ENCODE measurements around the gene GSTA4.
"Not testable (repeated sequence)": the region's sequence is repeated elsewhere in the genome, so short reads cannot be mapped to it uniquely, and the experiment has no call there.

GSTA4 gene

DNA sequence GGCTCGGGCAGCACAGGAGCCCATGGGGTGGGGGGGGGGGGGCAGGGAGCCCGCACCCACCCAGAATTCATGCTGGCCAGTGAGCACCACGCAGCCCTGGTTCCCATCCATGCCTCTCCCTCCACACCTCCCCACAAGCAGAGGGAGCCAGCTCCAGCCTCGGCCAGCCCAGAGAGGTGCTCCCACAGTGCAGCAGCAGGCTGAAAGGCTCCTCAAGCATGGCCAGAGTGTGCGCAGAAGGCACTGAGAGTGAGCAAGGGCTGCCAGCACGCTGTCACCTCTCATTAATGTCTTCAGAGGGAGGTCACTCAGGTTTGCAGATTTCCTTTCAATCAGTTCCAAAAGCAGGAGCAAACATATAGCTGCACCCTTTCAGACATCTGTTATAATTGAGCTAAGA lies 32.4 kb downstream of the GSTA4 start:
- H3K4me3 ChIP-seq (ENCODE audit: low read length, poor library complexity, severe bottlenecking): no peak overlapping the region
- no peaks in the 10 kb centered on the region for H3K27me3 ChIP-seq (ENCODE audit: insufficient read depth, low read length, poor library complexity, severe bottlenecking)
- no peaks in the 10 kb centered on the region for H3F3A ChIP-seq (ENCODE audit: low read depth)
- no peaks in the 10 kb centered on the region for H3K4me1 ChIP-seq (ENCODE audit: insufficient read depth, low read length, poor library complexity, severe bottlenecking)
- H3K9me2 ChIP-seq (replicated peaks; ENCODE audit: low read depth, low read length): no peaks in the 10 kb centered on the region
- H3K9ac ChIP-seq (ENCODE audit: low read depth, low read length, poor library complexity, severe bottlenecking): no peak overlapping the region
- H4K20me1 ChIP-seq (ENCODE audit: insufficient read depth, low read length, poor library complexity, severe bottlenecking): no peaks in the 10 kb centered on the region
- no peak overlapping the region for H2AFZ ChIP-seq (ENCODE audit: low read length)
- no peak overlapping the region for H3K4me2 ChIP-seq (ENCODE audit: low read depth, low read length, poor library complexity, severe bottlenecking)
- no peaks in the 10 kb centered on the region for H3K9me3 ChIP-seq (ENCODE audit: insufficient read depth, low read depth, low read length)
- no peak for TF ChIP-seq EZH2phosphoT487 (IDR thresholded peaks at IDR 0.05; ENCODE audit: borderline replicate concordance)
- TF ChIP-seq, protein P1, sequence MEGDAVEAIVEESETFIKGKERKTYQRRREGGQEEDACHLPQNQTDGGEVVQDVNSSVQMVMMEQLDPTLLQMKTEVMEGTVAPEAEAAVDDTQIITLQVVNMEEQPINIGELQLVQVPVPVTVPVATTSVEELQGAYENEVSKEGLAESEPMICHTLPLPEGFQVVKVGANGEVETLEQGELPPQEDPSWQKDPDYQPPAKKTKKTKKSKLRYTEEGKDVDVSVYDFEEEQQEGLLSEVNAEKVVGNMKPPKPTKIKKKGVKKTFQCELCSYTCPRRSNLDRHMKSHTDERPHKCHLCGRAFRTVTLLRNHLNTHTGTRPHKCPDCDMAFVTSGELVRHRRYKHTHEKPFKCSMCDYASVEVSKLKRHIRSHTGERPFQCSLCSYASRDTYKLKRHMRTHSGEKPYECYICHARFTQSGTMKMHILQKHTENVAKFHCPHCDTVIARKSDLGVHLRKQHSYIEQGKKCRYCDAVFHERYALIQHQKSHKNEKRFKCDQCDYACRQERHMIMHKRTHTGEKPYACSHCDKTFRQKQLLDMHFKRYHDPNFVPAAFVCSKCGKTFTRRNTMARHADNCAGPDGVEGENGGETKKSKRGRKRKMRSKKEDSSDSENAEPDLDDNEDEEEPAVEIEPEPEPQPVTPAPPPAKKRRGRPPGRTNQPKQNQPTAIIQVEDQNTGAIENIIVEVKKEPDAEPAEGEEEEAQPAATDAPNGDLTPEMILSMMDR (conservative IDR thresholded peaks at IDR 0.05; ENCODE audit: low read length): no peak
- no peaks in the 10 kb centered on the region for H3K79me2 ChIP-seq (ENCODE audit: insufficient read depth, low read length)
- H3K36me3 ChIP-seq (ENCODE audit: insufficient read depth, low read length): no peaks in the 10 kb centered on the region

DNA sequence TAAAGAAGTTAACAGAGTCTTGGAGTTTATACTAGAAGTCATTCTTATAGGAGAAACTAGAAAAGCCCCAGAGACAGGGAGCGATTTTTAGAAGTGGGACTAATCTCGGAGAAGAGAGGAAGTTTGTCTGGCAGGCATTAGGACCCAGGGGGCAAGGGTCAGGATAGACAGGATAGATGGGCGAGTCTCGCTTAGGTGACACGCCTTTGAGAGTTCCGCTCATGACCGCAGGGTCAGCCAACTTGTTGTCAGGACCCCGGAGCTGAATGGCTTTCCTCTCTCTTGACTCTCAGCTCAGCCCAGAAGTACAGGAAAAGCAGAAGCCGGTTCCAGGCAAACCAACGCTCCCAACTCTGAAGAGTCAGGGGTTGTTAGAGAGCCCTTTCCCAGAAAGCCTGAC lies 34.1 kb downstream of the GSTA4 start:
- H3K4me2 ChIP-seq (ENCODE audit: low read depth, low read length, poor library complexity, severe bottlenecking); H4K20me1 ChIP-seq (ENCODE audit: insufficient read depth, low read length, poor library complexity, severe bottlenecking); H3F3A ChIP-seq (ENCODE audit: low read depth); H3K9me2 ChIP-seq (replicated peaks; ENCODE audit: low read depth, low read length); H2AFZ ChIP-seq (ENCODE audit: low read length); H3K27me3 ChIP-seq (ENCODE audit: insufficient read depth, low read length, poor library complexity, severe bottlenecking); H3K4me1 ChIP-seq (ENCODE audit: insufficient read depth, low read length, poor library complexity, severe bottlenecking); H3K9ac ChIP-seq (ENCODE audit: low read depth, low read length, poor library complexity, severe bottlenecking); H3K79me2 ChIP-seq (ENCODE audit: insufficient read depth, low read length); H3K9me3 ChIP-seq (ENCODE audit: insufficient read depth, low read depth, low read length); H3K36me3 ChIP-seq (ENCODE audit: insufficient read depth, low read length); H3K4me3 ChIP-seq (ENCODE audit: low read length, poor library complexity, severe bottlenecking): not testable (repeated sequence)

DNA sequence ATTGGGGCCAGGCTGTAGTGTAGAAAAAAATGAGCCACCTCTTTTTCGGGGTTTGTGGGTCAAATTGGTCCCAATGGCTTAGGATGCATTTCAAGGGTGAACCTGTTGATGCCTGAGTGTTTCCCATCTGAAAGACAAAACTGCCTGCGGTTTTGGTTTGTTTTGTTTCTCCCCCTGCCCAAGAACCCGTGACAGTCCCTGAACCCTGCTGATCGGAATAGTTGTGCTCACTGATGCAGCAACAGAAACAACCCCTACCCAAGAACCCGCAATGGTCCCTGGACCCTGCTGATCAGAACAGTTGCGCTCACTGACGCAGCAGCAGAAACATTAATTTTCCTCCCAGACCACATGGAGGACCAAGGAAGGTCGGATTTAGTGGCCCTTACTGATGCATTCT lies 34.9 kb downstream of the GSTA4 start:
- not testable (repeated sequence) for H3K27me3 ChIP-seq (ENCODE audit: insufficient read depth, low read length, poor library complexity, severe bottlenecking); H3K79me2 ChIP-seq (ENCODE audit: insufficient read depth, low read length); H3K4me3 ChIP-seq (ENCODE audit: low read length, poor library complexity, severe bottlenecking); H3K4me2 ChIP-seq (ENCODE audit: low read depth, low read length, poor library complexity, severe bottlenecking); H3K9me3 ChIP-seq (ENCODE audit: insufficient read depth, low read depth, low read length); H4K20me1 ChIP-seq (ENCODE audit: insufficient read depth, low read length, poor library complexity, severe bottlenecking); H2AFZ ChIP-seq (ENCODE audit: low read length); H3F3A ChIP-seq (ENCODE audit: low read depth); H3K9ac ChIP-seq (ENCODE audit: low read depth, low read length, poor library complexity, severe bottlenecking); H3K9me2 ChIP-seq (replicated peaks; ENCODE audit: low read depth, low read length); H3K4me1 ChIP-seq (ENCODE audit: insufficient read depth, low read length, poor library complexity, severe bottlenecking); H3K36me3 ChIP-seq (ENCODE audit: insufficient read depth, low read length)

DNA sequence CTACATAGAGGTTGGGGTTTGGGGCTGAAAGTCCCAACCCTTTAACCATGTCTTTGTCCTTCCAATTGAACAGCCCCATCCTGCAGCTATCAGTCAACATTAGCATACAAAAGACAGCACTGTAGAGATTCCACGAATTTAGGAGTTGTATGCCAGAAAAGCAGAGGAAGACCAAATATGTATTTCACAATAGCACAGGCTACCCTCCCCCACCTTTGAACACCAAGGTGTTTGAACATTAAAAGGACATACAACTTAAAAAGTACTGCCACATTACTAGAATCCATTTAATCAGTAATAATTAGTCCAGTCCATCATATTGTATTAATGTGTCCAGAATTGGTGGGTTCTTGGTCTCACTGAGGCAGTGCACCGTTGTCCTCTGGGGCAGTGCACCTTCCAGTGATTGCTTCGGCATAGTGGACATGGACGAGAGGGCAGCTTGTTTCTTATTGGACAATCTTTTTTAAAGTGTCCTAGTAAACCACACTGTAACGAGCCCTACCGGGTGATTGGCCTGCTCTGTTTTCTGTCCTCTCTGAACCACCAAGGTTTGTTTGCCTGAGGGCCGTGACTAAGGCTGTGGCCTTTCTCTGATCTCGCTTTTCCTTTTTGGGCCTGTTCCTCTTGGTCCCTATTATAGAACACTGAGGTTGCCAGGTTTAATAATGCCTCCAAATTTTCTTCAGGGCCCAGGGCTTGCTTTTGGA lies 36.4 kb downstream of the GSTA4 start:
- Histone ChIP-seq H3K36me3 (ENCODE audit: insufficient read depth, low read length) (no peaks in the 10 kb centered on the region), H3K4me3 (ENCODE audit: low read length, poor library complexity, severe bottlenecking) (no peak overlapping the region), H3K9me3 (ENCODE audit: insufficient read depth, low read depth, low read length) (no peaks in the 10 kb centered on the region), H3K27me3 (ENCODE audit: insufficient read depth, low read length, poor library complexity, severe bottlenecking) (no peaks in the 10 kb centered on the region), H2AFZ (ENCODE audit: low read length) (no peak overlapping the region), H4K20me1 (ENCODE audit: insufficient read depth, low read length, poor library complexity, severe bottlenecking) (no peaks in the 10 kb centered on the region), H3K79me2 (ENCODE audit: insufficient read depth, low read length) (no peaks in the 10 kb centered on the region), H3K9me2 (replicated peaks; ENCODE audit: low read depth, low read length) (no peaks in the 10 kb centered on the region), H3K4me1 (ENCODE audit: insufficient read depth, low read length, poor library complexity, severe bottlenecking) (no peaks in the 10 kb centered on the region), H3K9ac (ENCODE audit: low read depth, low read length, poor library complexity, severe bottlenecking) (no peak overlapping the region), H3F3A (ENCODE audit: low read depth) (no peaks in the 10 kb centered on the region), H3K4me2 (ENCODE audit: low read depth, low read length, poor library complexity, severe bottlenecking) (no peak overlapping the region)
- no peak for TF ChIP-seq EZH2phosphoT487 (IDR thresholded peaks at IDR 0.05; ENCODE audit: borderline replicate concordance)
- TF ChIP-seq, protein P1 (conservative IDR thresholded peaks at IDR 0.05; ENCODE audit: low read length): no peak

Measured in Loucy (cell line).